ENCODE data around the gene CCDC194.

DNA sequence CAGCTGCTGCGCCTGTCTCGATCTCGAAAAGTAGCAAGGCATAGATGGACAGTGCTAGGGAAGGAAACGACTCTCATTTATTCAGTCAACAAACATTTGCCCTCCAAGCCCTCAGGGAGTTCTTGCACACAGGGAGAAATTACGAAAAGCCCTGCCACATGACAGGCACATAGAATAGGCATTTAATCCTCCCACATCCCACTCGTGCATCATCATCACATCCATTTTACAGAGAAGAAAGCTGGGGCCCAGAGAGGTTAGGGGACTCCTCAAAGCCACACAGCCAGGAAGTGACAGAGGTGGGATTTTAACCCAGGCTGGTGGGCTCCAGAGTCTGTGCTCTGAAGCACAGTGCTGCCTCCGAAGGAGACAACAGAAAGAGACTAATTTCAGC, 42.9 kb upstream of the CCDC194 start:
- no peak for TF ChIP-seq RAD21 (IDR thresholded peaks at IDR 0.05 in 1 of 2, conservative IDR thresholded peaks at IDR 0.05 in 1 of 2; ENCODE audit: low read depth in 2 of 2, low read length in 2 of 2)
- TF ChIP-seq, protein P1, sequence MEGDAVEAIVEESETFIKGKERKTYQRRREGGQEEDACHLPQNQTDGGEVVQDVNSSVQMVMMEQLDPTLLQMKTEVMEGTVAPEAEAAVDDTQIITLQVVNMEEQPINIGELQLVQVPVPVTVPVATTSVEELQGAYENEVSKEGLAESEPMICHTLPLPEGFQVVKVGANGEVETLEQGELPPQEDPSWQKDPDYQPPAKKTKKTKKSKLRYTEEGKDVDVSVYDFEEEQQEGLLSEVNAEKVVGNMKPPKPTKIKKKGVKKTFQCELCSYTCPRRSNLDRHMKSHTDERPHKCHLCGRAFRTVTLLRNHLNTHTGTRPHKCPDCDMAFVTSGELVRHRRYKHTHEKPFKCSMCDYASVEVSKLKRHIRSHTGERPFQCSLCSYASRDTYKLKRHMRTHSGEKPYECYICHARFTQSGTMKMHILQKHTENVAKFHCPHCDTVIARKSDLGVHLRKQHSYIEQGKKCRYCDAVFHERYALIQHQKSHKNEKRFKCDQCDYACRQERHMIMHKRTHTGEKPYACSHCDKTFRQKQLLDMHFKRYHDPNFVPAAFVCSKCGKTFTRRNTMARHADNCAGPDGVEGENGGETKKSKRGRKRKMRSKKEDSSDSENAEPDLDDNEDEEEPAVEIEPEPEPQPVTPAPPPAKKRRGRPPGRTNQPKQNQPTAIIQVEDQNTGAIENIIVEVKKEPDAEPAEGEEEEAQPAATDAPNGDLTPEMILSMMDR (IDR thresholded peaks at IDR 0.05; ENCODE audit: control extremely low read depth in 1 of 3, insufficient read depth in 1 of 3, low read depth in 1 of 3, low read length in 3 of 3) = no peak
- no peak for TF ChIP-seq KDM4A (IDR thresholded peaks at IDR 0.05; ENCODE audit: low read depth, low read length, severe bottlenecking)
- TF ChIP-seq SIN3A (conservative IDR thresholded peaks at IDR 0.05 in 1 of 2, IDR thresholded peaks at IDR 0.05 in 1 of 2; ENCODE audit: low read depth in 1 of 2, low read length in 2 of 2) = no peak
- TF ChIP-seq POLR2AphosphoS5 (IDR thresholded peaks at IDR 0.05; ENCODE audit: low read depth, low read length) = no peak
- no peak for TF ChIP-seq ZNF274 (IDR thresholded peaks at IDR 0.05; ENCODE audit: borderline replicate concordance, extremely low read depth, low read length)
- TF ChIP-seq, protein P2, sequence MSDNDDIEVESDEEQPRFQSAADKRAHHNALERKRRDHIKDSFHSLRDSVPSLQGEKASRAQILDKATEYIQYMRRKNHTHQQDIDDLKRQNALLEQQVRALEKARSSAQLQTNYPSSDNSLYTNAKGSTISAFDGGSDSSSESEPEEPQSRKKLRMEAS (IDR thresholded peaks at IDR 0.05) = no peak
- no peak for TF ChIP-seq SUZ12 (IDR thresholded peaks at IDR 0.05; ENCODE audit: low read length)
